Stimulated activated effector memory CD8-positive, alpha-beta T cell treated with anti-CD3 and anti-CD28 coated beads, Interleukin-12 subunit alpha, Interleukin-12 subunit beta, amount 100 ng/mL, for 72 hours (primary cell): Measurements from ENCODE around the gene PRR18.

Experiments
- ATAC-seq: fragments of 150-1000 bp; cut with Tn5 transposase; 2 replicates; pipeline ENCODE4 v1.10.0; 2021
- DNase-seq, 2 donors: peaks; one replicate each; pipeline ENCODE4 v3.0.0; 2021 to 2022; ENCODE audit warnings: low spot score in 2 of 2
- H3K27ac Mint-ChIP-seq: one replicate; pipeline ENCODE4 v1.8.0; 2022; ENCODE audit warnings: mild to moderate bottlenecking, mixed read lengths
- H3K36me3 Mint-ChIP-seq: one replicate; pipeline ENCODE4 v1.8.0; 2022; ENCODE audit warnings: mild to moderate bottlenecking, mixed read lengths
- H3K4me1 Mint-ChIP-seq: one replicate; pipeline ENCODE4 v1.8.0; 2022; ENCODE audit warnings: mixed read lengths
- H3K4me3 Mint-ChIP-seq: one replicate; pipeline ENCODE4 v1.8.0; 2022; ENCODE audit warnings: mild to moderate bottlenecking, mixed read lengths
- H3K9me3 Mint-ChIP-seq: one replicate; pipeline ENCODE4 v1.8.0; 2022; ENCODE audit warnings: mixed read lengths

PRR18 gene

GRCh38 chr6:166317261-166318212 is 9.3 kb upstream of the PRR18 start:
- Mint-ChIP-seq H3K4me1 (peaks cover 11% of the 10 kb centered on the region), H3K4me3 (no peak overlapping the region), H3K36me3 (peaks cover 30% of the 10 kb centered on the region), H3K27ac (no peak overlapping the region), H3K9me3 (no peaks in the 10 kb centered on the region)
- ATAC-seq, result peak; percentile 34
- DNase-seq, result no peak

DNA sequence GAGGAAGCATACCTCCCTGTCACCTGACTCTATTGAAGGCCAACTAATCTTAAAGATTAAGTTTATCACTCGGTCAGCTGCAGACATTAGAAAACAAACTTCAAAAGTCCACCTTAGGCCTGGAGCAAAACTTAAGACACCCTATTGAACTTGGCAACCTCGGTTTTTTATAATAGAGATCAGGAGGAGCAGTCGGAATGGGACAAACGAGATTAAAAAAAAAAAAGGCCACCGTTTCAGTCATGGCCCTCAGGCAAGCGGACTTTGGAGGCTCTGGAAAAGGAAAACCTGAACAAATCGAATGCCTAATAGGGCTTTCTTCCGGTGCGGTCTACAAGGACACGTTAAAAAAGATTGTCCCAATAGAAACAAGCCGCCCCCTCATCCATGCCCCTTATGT is 7.2 kb upstream of the PRR18 start:
- no peak overlapping the region for H3K27ac Mint-ChIP-seq
- peaks cover 11% of the 10 kb centered on the region for H3K4me1 Mint-ChIP-seq
- ATAC-seq, result no peak
- no peak for DNase-seq
- no peaks in the 10 kb centered on the region for H3K9me3 Mint-ChIP-seq
- peaks cover 8% of the 10 kb centered on the region for H3K36me3 Mint-ChIP-seq
- no peak overlapping the region for H3K4me3 Mint-ChIP-seq

- H3K4me3 Mint-ChIP-seq, result no peak overlapping the region
These were observed 6.3 kb upstream of the PRR18 start for GRCh38 chr6:166314454-166314853.

GRCh38 chr6:166313255-166314070 is 5.3 kb upstream of the PRR18 start:
- no peaks in the 10 kb centered on the region for H3K36me3 Mint-ChIP-seq
- DNase-seq, result peak; percentile 37 to 42
- H3K4me3 Mint-ChIP-seq, result no peak overlapping the region

More at GRCh38 chr6:166314454-166314853, 6.3 kb upstream of the PRR18 start:
- Mint-ChIP-seq H3K9me3 (no peaks in the 10 kb centered on the region), H3K36me3 (no peaks in the 10 kb centered on the region), H3K27ac (no peak overlapping the region), H3K4me1 (peaks cover 10% of the 10 kb centered on the region)
- DNase-seq (no peak), ATAC-seq (no peak)

GRCh38 chr6:166312832-166313231 is 4.6 kb upstream of the PRR18 start:
- H3K36me3 Mint-ChIP-seq, result no peaks in the 10 kb centered on the region
- no peak for DNase-seq
- no peak overlapping the region for H3K27ac Mint-ChIP-seq
- H3K9me3 Mint-ChIP-seq, result no peaks in the 10 kb centered on the region
- H3K4me1 Mint-ChIP-seq, result no peaks in the 10 kb centered on the region
- no peak for ATAC-seq
- no peak overlapping the region for H3K4me3 Mint-ChIP-seq

More at GRCh38 chr6:166313255-166314070, 5.3 kb upstream of the PRR18 start:
- no peak overlapping the region for H3K27ac Mint-ChIP-seq
- H3K4me1 Mint-ChIP-seq, result peaks cover under 1% of the 10 kb centered on the region
- ATAC-seq, result peak; percentile 87
- H3K9me3 Mint-ChIP-seq, result no peaks in the 10 kb centered on the region

DNA sequence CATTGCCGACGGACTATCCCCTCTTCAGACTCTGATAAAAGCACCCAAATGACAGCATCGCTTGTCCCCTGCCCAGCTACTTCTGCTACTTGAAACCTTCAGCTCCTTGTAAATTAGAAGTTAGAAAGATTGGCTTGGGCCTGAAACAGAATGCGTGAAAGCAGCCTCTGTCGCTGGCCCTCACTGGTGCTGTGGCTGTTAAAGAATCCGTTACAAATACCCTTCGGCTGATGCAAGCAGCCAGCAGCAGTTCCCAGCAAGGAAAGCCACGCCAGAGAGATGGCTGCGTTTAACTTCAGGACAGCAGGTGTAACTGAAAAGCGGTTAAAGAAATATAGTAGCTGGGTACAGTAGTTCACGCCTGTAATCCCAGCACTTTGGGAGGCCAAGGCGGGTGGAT is 2.4 kb upstream of the PRR18 start:
- Mint-ChIP-seq H3K4me3 (no peak overlapping the region), H3K9me3 (no peaks in the 10 kb centered on the region)

GRCh38 chr6:166309977-166310376 is 1.8 kb upstream of the PRR18 start:
- Mint-ChIP-seq H3K9me3 (no peaks in the 10 kb centered on the region), H3K27ac (no peak overlapping the region), H3K4me3 (no peak overlapping the region), H3K36me3 (no peaks in the 10 kb centered on the region), H3K4me1 (no peaks in the 10 kb centered on the region)
- ATAC-seq (no peak), DNase-seq (peak in 1 of 2 donors; percentile 36)

More for the DNA sequence above, 2.4 kb upstream of the PRR18 start:
- no peaks in the 10 kb centered on the region for H3K36me3 Mint-ChIP-seq
- peak in 1 of 2 donors; percentile 37 for DNase-seq
- no peak overlapping the region for H3K27ac Mint-ChIP-seq
- no peaks in the 10 kb centered on the region for H3K4me1 Mint-ChIP-seq
- ATAC-seq, result no peak

DNA sequence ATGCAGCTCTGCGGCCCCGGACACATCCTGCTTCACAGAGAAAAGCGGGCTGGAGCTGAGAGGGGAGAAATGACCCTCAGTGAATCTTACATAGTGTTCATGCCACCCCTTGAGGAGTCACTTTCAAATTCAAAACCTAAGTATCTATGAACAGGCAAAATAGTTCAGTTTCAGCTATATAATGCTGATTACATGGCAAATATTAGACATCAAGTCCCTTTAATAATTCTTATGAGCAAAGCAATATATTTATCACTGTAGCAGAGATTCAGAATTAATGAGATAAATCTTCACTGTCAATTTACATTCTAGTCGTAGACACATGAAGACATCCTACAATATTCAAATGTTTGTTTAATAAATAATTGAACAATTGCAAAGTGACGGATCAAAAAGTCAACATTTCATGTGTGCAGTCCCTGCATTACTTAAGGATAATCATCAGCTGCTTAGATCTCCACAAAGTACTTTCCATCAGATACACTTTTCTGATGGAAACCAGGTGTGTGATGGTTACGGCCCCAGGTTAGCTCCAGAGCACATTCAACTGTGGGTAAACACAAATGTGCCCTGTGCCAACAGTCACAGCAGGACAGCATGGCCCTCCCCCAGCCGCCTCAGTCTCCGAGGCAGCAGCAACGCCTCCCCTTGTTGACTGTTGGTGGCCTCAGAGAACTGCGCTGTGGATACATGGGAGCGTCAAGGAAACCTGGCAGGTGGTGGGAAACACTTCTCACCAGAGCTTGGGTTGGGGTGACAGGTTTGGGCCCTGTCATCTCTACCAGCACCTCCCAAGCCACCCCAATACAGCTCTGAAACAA is 787 bp upstream of the PRR18 start:
- Mint-ChIP-seq H3K36me3 (no peaks in the 10 kb centered on the region), H3K4me3 (peak overlapping the region; percentile 49)

GRCh38 chr6:166307082-166308032 is 835 bp downstream of the PRR18 start:
- ATAC-seq (peak; percentile 50), DNase-seq (peak in 1 of 2 donors; percentile 50)
- peak overlapping the region; percentile 47 for H3K4me3 Mint-ChIP-seq
- no peaks in the 10 kb centered on the region for H3K36me3 Mint-ChIP-seq
- no peaks in the 10 kb centered on the region for H3K4me1 Mint-ChIP-seq
- no peak overlapping the region for H3K27ac Mint-ChIP-seq
- H3K9me3 Mint-ChIP-seq, result no peaks in the 10 kb centered on the region

More for the DNA sequence above, 787 bp upstream of the PRR18 start:
- no peaks in the 10 kb centered on the region for H3K9me3 Mint-ChIP-seq
- H3K4me1 Mint-ChIP-seq, result no peaks in the 10 kb centered on the region
- DNase-seq (no peak), ATAC-seq (no peak)
- H3K27ac Mint-ChIP-seq, result no peak overlapping the region

DNA sequence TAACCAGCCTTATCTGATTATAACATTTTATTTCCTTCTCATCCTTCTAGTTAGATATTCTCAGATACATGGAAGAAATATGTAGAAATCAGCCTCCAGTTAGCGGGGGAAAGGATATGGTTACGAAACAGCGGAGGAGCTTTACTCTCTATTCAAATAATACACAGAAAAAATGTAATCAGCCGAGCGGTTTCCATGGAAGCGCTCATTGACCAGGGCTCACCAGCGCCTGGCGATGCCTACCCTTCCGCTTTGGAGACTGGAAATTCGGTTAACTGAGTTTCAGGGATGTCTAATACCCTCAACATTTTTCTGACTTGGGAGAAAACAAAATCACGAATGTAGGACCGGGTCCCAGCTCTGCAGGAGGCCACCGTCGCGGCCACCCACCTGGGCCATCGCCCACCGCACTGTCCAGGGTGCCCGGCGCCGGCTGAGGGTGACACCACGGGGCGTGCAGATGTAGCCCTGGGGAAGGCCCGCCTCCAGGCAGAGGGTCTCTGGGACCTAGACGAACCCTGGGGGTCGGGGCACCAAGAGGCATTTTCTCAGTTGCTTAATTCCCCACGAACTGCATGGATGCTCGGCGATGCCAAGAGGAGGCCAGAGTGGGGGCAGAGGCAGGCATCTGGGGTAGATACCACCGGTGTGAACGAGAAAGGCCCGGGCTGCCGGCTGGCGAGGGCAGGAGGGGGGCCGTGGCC is 1.7 kb downstream of the PRR18 start:
- Mint-ChIP-seq H3K36me3 (no peaks in the 10 kb centered on the region), H3K4me3 (peak overlapping the region; percentile 47), H3K9me3 (no peaks in the 10 kb centered on the region), H3K27ac (no peak overlapping the region), H3K4me1 (no peaks in the 10 kb centered on the region)
- ATAC-seq, result no peak
- no peak for DNase-seq

GRCh38 chr6:166305562-166306117 is 2.6 kb downstream of the PRR18 start:
- ATAC-seq (no peak), DNase-seq (no peak)
- Mint-ChIP-seq H3K4me3 (peak overlapping the region; percentile 47), H3K36me3 (no peaks in the 10 kb centered on the region), H3K27ac (no peak overlapping the region), H3K4me1 (no peaks in the 10 kb centered on the region), H3K9me3 (no peaks in the 10 kb centered on the region)

GRCh38 chr6:166304106-166304505 is 4.1 kb downstream of the PRR18 start:
- H3K4me3 Mint-ChIP-seq, result no peak overlapping the region

More at GRCh38 chr6:166304106-166304505, 4.1 kb downstream of the PRR18 start:
- H3K27ac Mint-ChIP-seq, result no peak overlapping the region
- ATAC-seq (no peak), DNase-seq (no peak)
- no peaks in the 10 kb centered on the region for H3K36me3 Mint-ChIP-seq
- H3K4me1 Mint-ChIP-seq, result no peaks in the 10 kb centered on the region
- H3K9me3 Mint-ChIP-seq, result no peaks in the 10 kb centered on the region
